ENCODE data around the gene SOS2. TPM values are rescaled to one million over a fixed set of nuclear protein-coding genes. Genes with fewer than 3 reads are reported as not detected.

Gene SOS2
- total and polyA plus RNA-seq, 2 of the 4 experiments (the other 2 are of a cell fraction) = 6.3 to 10.9 TPM

- Histone ChIP-seq H3K36me3 (ENCODE audit: control insufficient read depth, insufficient read depth, low read length) (peaks cover 3% of the 10 kb centered on the region), H3K27ac (ENCODE audit: insufficient read depth, low read length) (no peak overlapping the region)
- in situ Hi-C loops (cut with MboI; ENCODE audit: low sequenced_read_pairs) = no loop called here
These were observed 9.2 kb downstream of the SOS2 start for GRCh38 chr14:50222055-50222613.

More at GRCh38 chr14:50222055-50222613, 9.2 kb downstream of the SOS2 start:
- no peak overlapping the region for H3K18ac ChIP-seq (ENCODE audit: low read depth, low read length)
- H3K56ac ChIP-seq (ENCODE audit: extremely low read depth, insufficient read depth, low read length) = no peak overlapping the region
- H2BK15ac ChIP-seq (ENCODE audit: low read depth, low read length) = no peak overlapping the region
- ATAC-seq (ENCODE audit: low read depth) (no peak), DNase-seq (peak; percentile 18)
- H4K5ac ChIP-seq (ENCODE audit: low read depth, low read length) = no peak overlapping the region
- H3K4me3 ChIP-seq (ENCODE audit: insufficient read depth, low read depth, low read length) = no peak overlapping the region
- no peak overlapping the region for H3K9ac ChIP-seq (ENCODE audit: low read depth, low read length)
- H2AK5ac ChIP-seq (ENCODE audit: low read depth, low read length) = no peak overlapping the region
- H3K4me1 ChIP-seq (ENCODE audit: control insufficient read depth, insufficient read depth, low read length) = 0 out of 2 replicates have a peak, but pooled peaks cover 2% of the 10 kb centered on the region
- H3K79me1 ChIP-seq (ENCODE audit: low read depth in 1 of 2, low read length in 2 of 2) = peaks cover 15 to 62% of the 10 kb centered on the region in 2 experiments
- H2BK120ac ChIP-seq (ENCODE audit: low read depth, low read length) = no peak overlapping the region
- dilution Hi-C loops (cut with HindIII; ENCODE audit: low sequenced_read_pairs, unreplicated experiment) (no loop called here), intact Hi-C loops (cut with micrococcal nuclease) (no loop called here)
- WGBS, 2 experiments (ENCODE audit: extremely low coverage in 2 of 2, insufficient read length in 1 of 2) = no CpG with 5 or more reads among the region's 1 CpG
- no peak overlapping the region for H3K23ac ChIP-seq (ENCODE audit: low read depth, low read length)
- H2BK20ac ChIP-seq (ENCODE audit: low read depth, low read length) = no peak overlapping the region
- H2AFZ ChIP-seq (replicated peaks; ENCODE audit: low read length, poor library complexity) = no peak overlapping the region
- no peak overlapping the region for H2AK9ac ChIP-seq (replicated peaks; ENCODE audit: low read depth, low read length, poor library complexity)
- no peaks in the 10 kb centered on the region for H3K27me3 ChIP-seq (ENCODE audit: control insufficient read depth, insufficient read depth, low read length)
- peaks cover 3% of the 10 kb centered on the region; the same call in 1 of the 2 replicates for H3K9me1 ChIP-seq (ENCODE audit: insufficient read depth, low read length)
- H4K91ac ChIP-seq (ENCODE audit: insufficient read depth, low read depth, low read length) = no peak overlapping the region
- no peaks in the 10 kb centered on the region for H3K9me3 ChIP-seq (ENCODE audit: control insufficient read depth, insufficient read depth, low read length)
- no peak overlapping the region for H4K8ac ChIP-seq (ENCODE audit: low read depth in 2 of 2, low read length in 2 of 2)
- TF ChIP-seq MAFK (IDR thresholded peaks at IDR 0.05; ENCODE audit: low read depth, low read length) = peak; percentile 79
- TF ChIP-seq, protein P1, sequence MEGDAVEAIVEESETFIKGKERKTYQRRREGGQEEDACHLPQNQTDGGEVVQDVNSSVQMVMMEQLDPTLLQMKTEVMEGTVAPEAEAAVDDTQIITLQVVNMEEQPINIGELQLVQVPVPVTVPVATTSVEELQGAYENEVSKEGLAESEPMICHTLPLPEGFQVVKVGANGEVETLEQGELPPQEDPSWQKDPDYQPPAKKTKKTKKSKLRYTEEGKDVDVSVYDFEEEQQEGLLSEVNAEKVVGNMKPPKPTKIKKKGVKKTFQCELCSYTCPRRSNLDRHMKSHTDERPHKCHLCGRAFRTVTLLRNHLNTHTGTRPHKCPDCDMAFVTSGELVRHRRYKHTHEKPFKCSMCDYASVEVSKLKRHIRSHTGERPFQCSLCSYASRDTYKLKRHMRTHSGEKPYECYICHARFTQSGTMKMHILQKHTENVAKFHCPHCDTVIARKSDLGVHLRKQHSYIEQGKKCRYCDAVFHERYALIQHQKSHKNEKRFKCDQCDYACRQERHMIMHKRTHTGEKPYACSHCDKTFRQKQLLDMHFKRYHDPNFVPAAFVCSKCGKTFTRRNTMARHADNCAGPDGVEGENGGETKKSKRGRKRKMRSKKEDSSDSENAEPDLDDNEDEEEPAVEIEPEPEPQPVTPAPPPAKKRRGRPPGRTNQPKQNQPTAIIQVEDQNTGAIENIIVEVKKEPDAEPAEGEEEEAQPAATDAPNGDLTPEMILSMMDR (conservative IDR thresholded peaks at IDR 0.05; ENCODE audit: low read depth, low read length) = no peak
- no peak overlapping the region for H3K4me2 ChIP-seq (ENCODE audit: low read depth, low read length)
- CTCF ChIA-PET = no interaction called here
- H3K14ac ChIP-seq (replicated peaks; ENCODE audit: low read depth, low read length) = no peak overlapping the region
- peaks cover 44% of the 10 kb centered on the region for H4K20me1 ChIP-seq (ENCODE audit: insufficient read depth, low read length)
- H3K4ac ChIP-seq (ENCODE audit: low read depth, low read length) = no peak overlapping the region
- POLR2A ChIA-PET (ENCODE audit: unreplicated experiment) = no interaction called here
- BruUV-seq (replicated peaks) = no TSS peak
- H2BK5ac ChIP-seq (ENCODE audit: low read depth, low read length, poor library complexity, severe bottlenecking) = no peak overlapping the region
